HG03354 (cell line): Measurements from ENCODE around the gene ACER3.
"Not testable (repeated sequence)": the region's sequence is repeated elsewhere in the genome, so short reads cannot be mapped to it uniquely, and the experiment has no call there.

Source experiments
- ATAC-seq: cut with Tn5 transposase; IDR thresholded peaks from one replicate; pipeline ENCODE4 v1.9.1; 2021; ENCODE audit warnings: mild to moderate bottlenecking; ENCODE audit not compliant: unreplicated experiment, poor library complexity, severe bottlenecking

Gene ACER3

DNA sequence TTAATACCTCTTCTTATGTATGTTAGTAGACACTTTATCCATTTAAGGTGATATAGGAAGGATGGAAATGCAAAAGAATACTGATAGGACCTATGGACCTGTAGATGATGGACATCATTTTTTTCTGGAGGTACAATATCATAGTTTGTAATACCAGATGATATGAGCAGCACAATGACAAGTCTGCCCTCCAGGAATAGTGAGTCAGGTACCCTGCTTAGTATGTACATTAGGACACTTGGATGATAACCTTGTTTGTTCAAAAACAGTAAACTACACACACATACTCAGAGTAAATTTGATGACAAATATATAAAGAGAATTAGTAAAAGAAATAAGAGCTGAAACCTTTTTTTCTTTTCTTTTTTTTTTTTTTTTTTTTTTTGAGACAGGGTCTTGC, 114.8 kb downstream of the ACER3 start:
- no peak for ATAC-seq

DNA sequence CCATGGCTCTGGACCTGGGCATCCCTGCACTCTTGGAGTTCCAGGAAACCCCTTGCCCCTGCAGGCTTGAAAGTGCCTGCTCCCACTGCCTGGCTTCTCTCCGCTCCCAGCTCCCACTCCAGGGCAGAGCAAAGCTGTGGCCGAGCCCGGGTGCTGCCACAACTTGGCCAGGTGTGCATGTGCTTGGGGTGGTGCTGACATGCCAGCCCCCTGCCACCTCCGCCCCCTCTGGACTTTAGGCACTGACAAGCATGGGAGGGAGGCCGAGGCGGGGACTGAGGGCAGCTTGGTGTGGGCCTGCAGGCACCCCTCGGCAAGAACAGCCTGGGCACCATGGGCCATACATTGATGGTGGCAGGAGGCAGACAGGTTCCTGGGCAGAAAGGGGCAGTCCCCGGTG, 117.1 kb downstream of the ACER3 start:
- ATAC-seq, result no peak

DNA sequence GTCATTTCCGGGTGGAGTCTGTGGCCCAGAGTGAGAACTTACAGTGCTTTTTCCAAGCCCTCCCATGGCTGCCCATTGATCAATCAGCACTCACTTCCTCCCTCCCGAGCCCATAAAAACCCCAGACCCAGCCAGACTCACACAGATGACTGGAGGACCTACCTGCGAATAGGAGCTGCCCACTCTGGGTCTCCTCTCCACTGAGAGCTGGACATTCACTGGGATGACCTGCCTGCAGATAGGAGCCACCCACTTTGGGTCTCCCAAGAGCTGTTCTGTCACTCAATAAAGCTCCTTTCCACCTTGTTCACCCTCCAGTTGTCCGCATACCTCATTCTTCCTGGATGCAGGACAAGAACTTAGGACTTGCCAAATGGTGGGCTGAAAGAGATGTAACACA, 117.5 kb downstream of the ACER3 start:
- no peak for ATAC-seq

- no peak for ATAC-seq
These were observed 118.1 kb downstream of the ACER3 start for GRCh38 chr11:76978818-76979217.

DNA sequence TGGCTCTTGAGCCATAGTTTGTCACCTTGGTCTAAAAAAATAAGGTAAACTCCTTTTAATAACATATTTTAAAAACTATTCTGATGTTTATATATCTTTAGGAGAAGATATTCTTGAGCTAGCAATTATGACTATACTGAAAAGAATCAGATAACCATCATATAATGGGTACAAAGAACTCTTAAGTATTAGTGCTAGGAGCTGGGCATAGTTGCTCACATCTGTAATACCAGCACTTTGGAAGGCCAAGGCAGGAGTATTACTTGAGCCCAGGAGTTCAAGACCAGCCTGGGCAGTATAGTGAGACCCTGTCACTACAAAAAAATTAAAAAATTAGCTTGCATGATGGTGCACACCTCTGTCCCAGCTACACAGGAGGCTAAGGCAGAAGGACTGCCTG, 119.5 kb downstream of the ACER3 start:
- no peak for ATAC-seq

GRCh38 chr11:76984743-76985142, 124.0 kb downstream of the ACER3 start:
- no peak for ATAC-seq

GRCh38 chr11:76987203-76987602, 126.5 kb downstream of the ACER3 start:
- ATAC-seq, result no peak

GRCh38 chr11:76990628-76991027, 129.9 kb downstream of the ACER3 start:
- no peak for ATAC-seq

DNA sequence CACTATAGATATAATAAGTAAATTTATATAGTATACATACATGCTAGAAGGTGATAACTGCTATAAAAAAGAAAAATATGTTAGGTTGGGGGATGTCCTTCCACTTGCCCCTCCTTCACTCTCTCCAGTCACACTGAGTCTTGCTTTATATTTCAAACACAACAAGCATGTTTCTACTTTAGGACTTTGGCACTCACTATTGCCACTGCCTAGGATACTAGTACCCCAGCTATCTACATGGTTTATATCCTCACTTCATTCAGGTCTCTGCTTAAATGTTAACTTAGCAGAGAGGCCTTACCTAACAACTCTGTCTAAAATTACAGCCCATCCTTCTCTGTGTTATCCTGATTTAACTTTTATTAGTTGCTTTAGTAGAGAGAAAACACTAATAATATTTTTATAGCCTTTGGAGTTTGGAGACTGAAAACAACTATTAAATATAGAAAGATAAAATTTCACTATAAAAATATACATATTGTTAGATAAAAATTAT, 134.4 kb downstream of the ACER3 start:
- no peak for ATAC-seq

- no peak for ATAC-seq
These were observed 136.8 kb downstream of the ACER3 start for GRCh38 chr11:76997512-76997911.

DNA sequence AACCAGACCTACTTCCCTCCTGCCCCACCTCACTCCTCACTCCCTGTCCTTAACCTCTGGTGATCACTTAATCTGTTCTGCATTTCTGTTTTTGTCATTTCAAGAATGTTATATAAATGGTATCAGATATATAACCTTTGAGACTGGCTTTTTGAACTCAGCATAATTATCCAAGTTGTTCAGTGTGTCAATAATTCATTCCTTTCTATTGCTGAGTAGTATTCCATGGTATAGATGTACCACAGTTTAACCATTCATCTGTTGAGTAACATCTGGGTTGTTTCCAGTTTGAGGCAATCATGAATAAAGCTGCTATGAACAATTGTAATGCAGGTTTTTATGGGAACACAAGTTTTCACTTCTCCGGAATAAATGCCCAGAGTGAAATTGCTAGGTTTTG, 138.9 kb downstream of the ACER3 start:
- no peak for ATAC-seq

DNA sequence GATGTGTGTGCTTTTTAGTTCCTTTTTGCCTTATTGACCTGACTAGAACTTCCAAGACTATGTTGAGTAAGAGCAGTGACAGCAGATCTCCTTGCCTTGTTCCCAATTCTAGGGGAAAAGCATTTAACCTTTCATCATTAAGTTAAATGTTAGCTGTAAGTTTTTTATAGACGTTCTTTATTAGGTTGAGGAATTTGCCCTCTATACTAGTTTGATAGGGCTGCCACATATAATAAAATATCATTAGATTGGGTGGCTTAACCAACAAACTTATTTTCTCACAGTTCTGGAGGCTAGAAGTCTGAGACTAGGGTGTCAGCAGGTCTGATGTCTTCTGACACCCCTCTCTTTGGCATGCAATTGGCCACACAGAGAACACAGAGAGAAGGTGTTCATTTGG, 140.9 kb downstream of the ACER3 start:
- no peak for ATAC-seq

GRCh38 chr11:77002776-77003175, 142.1 kb downstream of the ACER3 start:
- no peak for ATAC-seq

GRCh38 chr11:77003963-77004362, 143.2 kb downstream of the ACER3 start:
- no peak for ATAC-seq

DNA sequence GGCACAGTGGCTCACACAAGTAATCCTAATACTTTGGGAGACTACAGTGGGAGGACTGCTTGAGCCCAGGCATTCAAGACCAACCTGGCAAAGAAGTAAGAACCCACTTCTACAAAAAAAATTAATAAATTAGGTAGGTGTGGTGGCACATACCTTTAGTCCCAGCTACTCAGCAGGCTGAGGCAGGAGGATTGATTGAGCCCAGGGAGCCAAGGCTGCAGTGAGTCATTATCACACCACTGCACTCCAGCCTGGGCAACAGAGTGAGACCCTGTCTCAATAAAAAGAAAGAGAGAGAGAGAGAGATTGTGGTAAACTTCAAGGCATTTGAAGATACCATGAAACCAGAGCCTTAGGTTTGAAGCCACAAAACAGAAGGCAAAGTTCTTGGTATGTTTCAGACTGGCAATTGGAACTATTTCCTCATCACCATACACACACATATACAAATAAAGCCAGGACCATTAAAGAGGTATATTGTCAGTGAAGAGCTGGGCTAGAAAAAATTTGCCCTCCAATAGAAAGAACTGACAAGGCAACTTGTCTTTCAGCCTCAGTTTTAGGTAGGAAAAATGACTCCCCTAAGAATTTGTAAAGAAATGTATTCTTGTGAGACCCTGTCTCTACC, 148.9 kb downstream of the ACER3 start:
- no peak for ATAC-seq

- no peak for ATAC-seq
These were observed 154.0 kb downstream of the ACER3 start for GRCh38 chr11:77014669-77015068.

DNA sequence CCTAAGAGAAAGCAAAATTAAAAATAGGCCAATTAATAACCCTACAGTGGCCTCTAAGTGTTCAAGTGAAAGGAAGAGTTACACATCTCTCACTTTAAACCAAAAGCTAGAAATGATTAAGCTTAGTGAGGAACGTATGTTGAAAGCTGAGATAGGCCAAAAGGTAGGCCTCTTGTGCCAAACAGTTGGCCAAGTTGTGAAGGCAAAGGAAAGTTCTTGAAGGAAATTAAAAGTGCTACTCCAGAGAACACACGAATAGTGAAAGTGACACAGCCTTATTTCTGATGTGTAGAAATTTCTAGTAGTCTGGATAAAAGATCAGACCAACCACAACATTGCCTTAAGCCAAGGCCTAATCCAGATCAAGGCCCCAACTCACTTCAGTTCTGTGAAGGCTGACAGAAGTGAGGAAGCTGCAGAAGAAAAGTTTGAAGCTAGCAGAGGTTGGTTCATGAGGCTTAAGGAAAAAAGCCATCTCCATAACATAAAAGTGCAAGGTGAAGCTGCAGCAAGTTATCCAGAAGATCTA, 157.7 kb downstream of the ACER3 start:
- not testable (repeated sequence) for ATAC-seq

GRCh38 chr11:77019976-77020595, 159.4 kb downstream of the ACER3 start:
- ATAC-seq, result no peak

DNA sequence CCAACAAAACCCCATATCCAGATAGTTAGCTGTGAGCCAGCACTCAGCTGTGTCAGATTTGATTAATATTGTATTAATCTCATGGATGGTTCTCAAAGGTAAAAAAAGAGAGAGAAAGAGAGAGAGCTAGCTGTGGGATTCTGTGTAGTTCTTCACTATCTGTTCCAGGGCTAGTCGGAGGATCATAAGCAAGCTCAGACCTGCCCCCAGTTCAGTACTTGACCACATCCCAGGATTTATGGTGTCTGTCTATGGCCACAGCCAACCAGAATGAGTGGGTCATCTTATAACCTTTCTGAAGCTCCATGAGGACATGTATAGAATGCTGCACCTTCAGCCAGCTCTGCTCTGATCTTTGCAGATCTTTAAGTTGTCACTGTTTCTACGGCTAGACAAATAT, 160.0 kb downstream of the ACER3 start:
- no peak for ATAC-seq

GRCh38 chr11:77024745-77025144, 164.0 kb downstream of the ACER3 start:
- no peak for ATAC-seq

DNA sequence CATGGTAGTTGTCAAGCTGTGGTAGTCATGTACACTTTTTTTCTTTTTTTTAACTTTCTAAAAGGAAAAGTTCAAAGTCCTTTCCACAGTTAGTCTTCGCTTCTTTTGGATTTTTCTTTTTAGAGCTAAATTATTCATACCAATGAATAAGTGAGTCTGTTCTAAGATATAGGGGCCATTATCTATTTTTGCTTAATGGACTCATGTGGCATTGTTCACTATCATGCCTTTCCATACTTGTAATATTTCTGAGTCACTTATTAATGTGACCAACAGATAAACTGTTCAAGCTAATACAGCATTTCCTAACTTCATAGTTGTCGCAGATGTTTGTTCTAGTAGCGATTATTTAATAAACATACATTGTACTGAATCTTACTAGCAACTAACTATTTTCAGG, 165.5 kb downstream of the ACER3 start:
- ATAC-seq, result no peak
